HG03442 (cell line): Measurements from ENCODE around the gene RGS6.

Experiments
- ATAC-seq: cut with Tn5 transposase; IDR thresholded peaks from one replicate; pipeline ENCODE4 v1.9.1; 2021; ENCODE audit warnings: mild to moderate bottlenecking, moderate library complexity; ENCODE audit not compliant: unreplicated experiment

The RGS6 gene

GRCh38 chr14:72237722-72238666, 305.8 kb downstream of the RGS6 start:
- no peak for ATAC-seq

GRCh38 chr14:72243309-72244293, 311.4 kb downstream of the RGS6 start:
- no peak for ATAC-seq

GRCh38 chr14:72247896-72248465, 315.8 kb downstream of the RGS6 start:
- ATAC-seq = no peak

- ATAC-seq = no peak
These were observed 321.3 kb downstream of the RGS6 start for GRCh38 chr14:72253503-72253902.

- ATAC-seq = no peak
These were observed 322.1 kb downstream of the RGS6 start for GRCh38 chr14:72254202-72254936.

- ATAC-seq = no peak
These were observed 322.8 kb downstream of the RGS6 start for GRCh38 chr14:72254937-72255472.

- no peak for ATAC-seq
These were observed 323.8 kb downstream of the RGS6 start for GRCh38 chr14:72256055-72256454.

GRCh38 chr14:72261068-72261467, 328.8 kb downstream of the RGS6 start:
- ATAC-seq = no peak

GRCh38 chr14:72262771-72263170, 330.5 kb downstream of the RGS6 start:
- ATAC-seq = no peak

- no peak for ATAC-seq
These were observed 332.5 kb downstream of the RGS6 start for GRCh38 chr14:72264716-72265115.

- no peak for ATAC-seq
These were observed 338.0 kb downstream of the RGS6 start for GRCh38 chr14:72270147-72270727.

GRCh38 chr14:72270749-72271148, 338.5 kb downstream of the RGS6 start:
- no peak for ATAC-seq

GRCh38 chr14:72275242-72275641, 343.0 kb downstream of the RGS6 start:
- ATAC-seq = no peak

- no peak for ATAC-seq
These were observed 346.1 kb downstream of the RGS6 start for GRCh38 chr14:72278316-72278715.

GRCh38 chr14:72284176-72284575, 351.9 kb downstream of the RGS6 start:
- no peak for ATAC-seq

- no peak for ATAC-seq
These were observed 358.0 kb downstream of the RGS6 start for GRCh38 chr14:72290241-72290640.

- ATAC-seq = no peak
These were observed 359.9 kb downstream of the RGS6 start for GRCh38 chr14:72291908-72292688.

- ATAC-seq = no peak
These were observed 360.4 kb downstream of the RGS6 start for GRCh38 chr14:72292689-72293024.

- ATAC-seq = no peak
These were observed 369.1 kb downstream of the RGS6 start for GRCh38 chr14:72301352-72301751.
